Osteoblast (primary cell): ENCODE data around the gene IRAG1. TPM values are rescaled to one million over a fixed set of nuclear protein-coding genes. Genes with fewer than 3 reads are reported as not detected.

Experiments
- DNase-seq: peaks from one replicate; pipeline ENCODE4 v3.0.0; 2011; ENCODE audit warnings: low spot score, mixed read lengths; ENCODE audit not compliant: insufficient read length; ENCODE audit errors: missing footprints
- H2AFZ ChIP-seq: 2 replicates; pipeline ENCODE4 v1.6.0; 2011; ENCODE audit warnings: mild to moderate bottlenecking, low read length
- H3K27ac ChIP-seq: 2 replicates; pipeline ENCODE4 v1.5.1; 2011; ENCODE audit warnings: mild to moderate bottlenecking, low read depth, low read length, moderate library complexity
- H3K27me3 ChIP-seq: 2 replicates; pipeline ENCODE4 v1.6.0; 2012; ENCODE audit warnings: mild to moderate bottlenecking, control low read depth, inconsistent platforms, low read length, moderate library complexity; ENCODE audit not compliant: insufficient read depth
- H3K36me3 ChIP-seq: 2 replicates; pipeline ENCODE4 v1.5.1; 2011; ENCODE audit warnings: mild to moderate bottlenecking, low read length, control low read depth, moderate library complexity; ENCODE audit not compliant: insufficient read depth
- H3K4me1 ChIP-seq: 2 replicates; pipeline ENCODE4 v1.5.1; 2011; ENCODE audit warnings: mild to moderate bottlenecking, low read length, control low read depth, moderate library complexity; ENCODE audit not compliant: insufficient read depth
- H3K4me2 ChIP-seq: 2 replicates; pipeline ENCODE4 v1.6.0; 2011; ENCODE audit warnings: mild to moderate bottlenecking, low read length; ENCODE audit not compliant: insufficient read depth
- H3K4me3 ChIP-seq: fragments of 200-600 bp; sonication (generic); 3 replicates; pipeline ENCODE4 v1.5.1; 2012; ENCODE audit warnings: mild to moderate bottlenecking, low read length, inconsistent platforms; ENCODE audit not compliant: insufficient read depth
- H3K79me2 ChIP-seq: 2 replicates; pipeline ENCODE4 v1.6.0; 2012; ENCODE audit warnings: mild to moderate bottlenecking, low read length, control low read depth, inconsistent platforms; ENCODE audit not compliant: insufficient read depth
- H3K9me3 ChIP-seq: 2 replicates; pipeline ENCODE4 v1.5.1; 2011; ENCODE audit warnings: low read depth, low read length, control low read depth
- H4K20me1 ChIP-seq: 2 replicates; pipeline ENCODE4 v1.6.0; 2012; ENCODE audit warnings: mild to moderate bottlenecking, low read length, control low read depth; ENCODE audit not compliant: insufficient read depth
- total RNA-seq: library from RNA; depleted of rRNA; stranded (reverse); fragments of >200 nt; gene quantifications from 2 replicates; pipeline ENCODE4 v1.2.3, GENCODE V29; 2012
- TF ChIP-seq, protein P1 (sequence below): IDR thresholded peaks from 2 replicates; pipeline ENCODE4 v1.5.1; 2011; ENCODE audit warnings: mild to moderate bottlenecking, low read depth, low read length, moderate library complexity; ENCODE audit errors: extremely low read depth

The IRAG1 gene
- total RNA-seq, 1 donor: 4.3 TPM

DNA sequence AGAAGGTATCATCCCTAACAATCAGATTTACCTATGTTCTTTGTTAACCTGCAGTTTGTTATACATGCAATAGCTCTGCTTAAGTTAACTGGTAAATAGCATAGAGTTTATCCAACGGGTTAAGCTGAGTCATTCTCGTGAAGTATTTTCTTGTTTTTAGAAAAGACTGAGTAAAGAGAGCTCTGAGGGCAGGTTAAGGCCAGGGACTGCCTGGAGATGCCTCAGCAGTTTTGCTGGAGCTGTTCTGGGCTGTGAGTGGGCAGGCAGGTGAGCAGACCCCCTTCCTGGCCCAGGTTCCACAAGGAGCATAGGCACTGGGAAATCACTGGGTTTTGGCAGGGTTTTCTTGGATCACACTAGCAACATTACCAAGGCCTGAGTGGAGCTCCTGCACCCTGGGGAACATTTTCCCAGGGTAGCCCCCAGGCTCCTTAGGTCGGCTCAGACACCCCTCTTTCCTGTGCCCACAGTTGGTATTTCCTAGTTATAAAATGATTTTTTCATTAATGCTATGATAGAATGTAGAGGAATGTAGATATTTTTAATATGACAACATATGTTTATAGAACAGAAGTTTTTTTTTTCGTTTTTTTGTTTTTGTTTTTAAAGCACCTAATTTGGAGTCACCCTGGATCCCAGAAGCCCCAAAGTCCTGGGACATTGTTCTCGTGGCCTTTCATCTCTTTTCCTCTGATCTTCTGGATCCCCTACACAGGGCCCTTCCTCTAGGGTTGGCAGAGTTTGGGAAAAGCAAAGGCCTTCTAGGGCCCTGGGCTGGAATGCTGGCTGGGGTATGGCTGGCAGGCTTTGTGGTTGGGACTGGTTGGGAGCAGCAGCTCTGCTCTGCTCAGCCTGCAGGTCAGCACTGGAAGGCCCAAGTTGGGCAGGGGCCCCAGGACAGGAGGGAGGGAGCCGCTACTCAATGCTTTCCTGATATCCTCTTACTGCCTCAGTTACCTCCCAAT, 26.7 kb downstream of the IRAG1 start:
- Histone ChIP-seq H3K27ac (peak overlapping the region; percentile 94), H3K4me2 (peak overlapping the region; percentile 43), H3K36me3 (no peaks in the 10 kb centered on the region), H3K4me3 (no peak overlapping the region), H3K9me3 (no peaks in the 10 kb centered on the region), H3K27me3 (no peaks in the 10 kb centered on the region), H2AFZ (peak overlapping the region; percentile 59), H4K20me1 (no peaks in the 10 kb centered on the region), H3K4me1 (peaks cover 38% of the 10 kb centered on the region), H3K79me2 (no peaks in the 10 kb centered on the region)
- TF ChIP-seq, protein P1, sequence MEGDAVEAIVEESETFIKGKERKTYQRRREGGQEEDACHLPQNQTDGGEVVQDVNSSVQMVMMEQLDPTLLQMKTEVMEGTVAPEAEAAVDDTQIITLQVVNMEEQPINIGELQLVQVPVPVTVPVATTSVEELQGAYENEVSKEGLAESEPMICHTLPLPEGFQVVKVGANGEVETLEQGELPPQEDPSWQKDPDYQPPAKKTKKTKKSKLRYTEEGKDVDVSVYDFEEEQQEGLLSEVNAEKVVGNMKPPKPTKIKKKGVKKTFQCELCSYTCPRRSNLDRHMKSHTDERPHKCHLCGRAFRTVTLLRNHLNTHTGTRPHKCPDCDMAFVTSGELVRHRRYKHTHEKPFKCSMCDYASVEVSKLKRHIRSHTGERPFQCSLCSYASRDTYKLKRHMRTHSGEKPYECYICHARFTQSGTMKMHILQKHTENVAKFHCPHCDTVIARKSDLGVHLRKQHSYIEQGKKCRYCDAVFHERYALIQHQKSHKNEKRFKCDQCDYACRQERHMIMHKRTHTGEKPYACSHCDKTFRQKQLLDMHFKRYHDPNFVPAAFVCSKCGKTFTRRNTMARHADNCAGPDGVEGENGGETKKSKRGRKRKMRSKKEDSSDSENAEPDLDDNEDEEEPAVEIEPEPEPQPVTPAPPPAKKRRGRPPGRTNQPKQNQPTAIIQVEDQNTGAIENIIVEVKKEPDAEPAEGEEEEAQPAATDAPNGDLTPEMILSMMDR: no peak
- DNase-seq: no peak

DNA sequence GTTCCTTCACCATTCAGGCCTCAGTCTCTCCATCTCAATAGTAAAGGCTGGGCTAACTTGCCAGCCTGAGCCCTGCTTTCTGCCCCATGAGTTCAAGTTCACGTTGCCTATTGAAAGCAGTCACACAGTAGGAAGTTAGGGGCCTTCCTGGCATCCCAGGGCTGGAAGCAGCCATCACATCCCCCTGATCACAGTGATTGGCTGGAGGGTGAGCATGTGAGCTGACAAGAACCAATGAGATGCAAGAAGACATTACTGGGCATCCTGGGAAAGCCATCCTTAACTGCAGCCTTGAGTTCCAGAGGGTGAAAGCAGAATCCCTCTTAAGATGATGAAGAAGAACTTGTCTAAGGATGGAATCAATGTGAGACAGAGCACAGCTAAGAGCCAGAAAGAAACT, 29.1 kb downstream of the IRAG1 start:
- Histone ChIP-seq H3K4me2 (no peak overlapping the region), H2AFZ (no peak overlapping the region), H3K4me3 (no peak overlapping the region), H3K9me3 (no peaks in the 10 kb centered on the region), H3K27ac (no peak overlapping the region), H3K79me2 (no peaks in the 10 kb centered on the region), H3K27me3 (no peaks in the 10 kb centered on the region), H3K36me3 (no peaks in the 10 kb centered on the region), H4K20me1 (no peaks in the 10 kb centered on the region), H3K4me1 (peaks cover 46% of the 10 kb centered on the region)
- TF ChIP-seq, protein P1: no peak
- no peak for DNase-seq

DNA sequence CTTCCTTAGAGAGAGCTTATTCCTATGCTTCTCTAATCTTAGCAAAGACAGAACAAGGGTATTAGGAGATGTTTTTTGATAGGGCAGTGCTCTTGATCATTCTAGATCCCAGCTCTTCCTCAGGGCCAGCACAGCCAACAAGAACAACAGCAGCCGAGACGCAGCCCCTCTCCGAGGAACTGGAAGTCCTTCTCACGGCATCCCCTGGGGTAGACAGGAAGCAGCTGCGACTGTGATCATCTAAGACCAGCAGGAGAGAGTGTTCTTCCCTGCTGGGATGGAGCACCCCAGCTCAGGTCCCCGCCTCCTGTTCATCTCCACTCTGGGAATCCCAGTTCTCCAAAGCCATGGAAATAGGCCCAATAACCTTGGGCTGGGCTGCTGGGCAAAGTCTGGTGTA, 29.6 kb downstream of the IRAG1 start:
- H3K36me3 ChIP-seq: no peaks in the 10 kb centered on the region
- peaks cover 46% of the 10 kb centered on the region for H3K4me1 ChIP-seq
- TF ChIP-seq, protein P1: no peak
- no peaks in the 10 kb centered on the region for H3K79me2 ChIP-seq
- H3K9me3 ChIP-seq: no peaks in the 10 kb centered on the region
- no peaks in the 10 kb centered on the region for H4K20me1 ChIP-seq
- H2AFZ ChIP-seq: no peak overlapping the region
- no peaks in the 10 kb centered on the region for H3K27me3 ChIP-seq
- DNase-seq: no peak
- no peak overlapping the region for H3K4me3 ChIP-seq
- H3K4me2 ChIP-seq: no peak overlapping the region
- H3K27ac ChIP-seq: no peak overlapping the region

DNA sequence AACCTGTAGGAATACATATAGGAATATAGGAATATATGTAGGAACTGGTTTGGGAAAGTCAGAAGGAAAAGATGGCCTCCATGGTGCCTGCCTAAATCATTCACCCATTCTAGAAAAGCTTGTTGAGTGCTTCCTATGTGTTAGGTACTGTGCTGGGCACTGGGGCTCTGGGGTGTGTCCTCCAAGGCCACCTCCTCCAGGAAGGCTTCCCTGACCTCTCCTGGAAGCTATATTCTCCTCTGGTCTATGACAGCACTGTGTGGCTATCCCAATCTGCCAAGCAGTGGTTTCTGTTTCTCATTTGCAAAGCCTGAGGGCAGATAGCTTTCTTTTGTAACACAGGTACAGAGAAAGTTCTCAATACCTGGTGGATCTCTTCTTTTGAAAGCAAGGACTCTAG, 30.2 kb downstream of the IRAG1 start:
- H3K36me3 ChIP-seq: no peaks in the 10 kb centered on the region
- no peak overlapping the region for H2AFZ ChIP-seq
- H3K9me3 ChIP-seq: no peaks in the 10 kb centered on the region
- TF ChIP-seq, protein P1: no peak
- H3K4me1 ChIP-seq: peaks cover 46% of the 10 kb centered on the region
- no peak overlapping the region for H3K4me2 ChIP-seq
- H3K27ac ChIP-seq: no peak overlapping the region
- no peaks in the 10 kb centered on the region for H3K27me3 ChIP-seq
- DNase-seq: no peak
- no peaks in the 10 kb centered on the region for H3K79me2 ChIP-seq
- H4K20me1 ChIP-seq: no peaks in the 10 kb centered on the region
- no peak overlapping the region for H3K4me3 ChIP-seq
